GM19351 (cell line): ENCODE results near the gene LHX1.

Experiments
- ATAC-seq: cut with Tn5 transposase; IDR thresholded peaks from one replicate; pipeline ENCODE4 v1.9.1; 2021; ENCODE audit warnings: mild to moderate bottlenecking, moderate library complexity; ENCODE audit not compliant: unreplicated experiment

LHX1 gene

DNA sequence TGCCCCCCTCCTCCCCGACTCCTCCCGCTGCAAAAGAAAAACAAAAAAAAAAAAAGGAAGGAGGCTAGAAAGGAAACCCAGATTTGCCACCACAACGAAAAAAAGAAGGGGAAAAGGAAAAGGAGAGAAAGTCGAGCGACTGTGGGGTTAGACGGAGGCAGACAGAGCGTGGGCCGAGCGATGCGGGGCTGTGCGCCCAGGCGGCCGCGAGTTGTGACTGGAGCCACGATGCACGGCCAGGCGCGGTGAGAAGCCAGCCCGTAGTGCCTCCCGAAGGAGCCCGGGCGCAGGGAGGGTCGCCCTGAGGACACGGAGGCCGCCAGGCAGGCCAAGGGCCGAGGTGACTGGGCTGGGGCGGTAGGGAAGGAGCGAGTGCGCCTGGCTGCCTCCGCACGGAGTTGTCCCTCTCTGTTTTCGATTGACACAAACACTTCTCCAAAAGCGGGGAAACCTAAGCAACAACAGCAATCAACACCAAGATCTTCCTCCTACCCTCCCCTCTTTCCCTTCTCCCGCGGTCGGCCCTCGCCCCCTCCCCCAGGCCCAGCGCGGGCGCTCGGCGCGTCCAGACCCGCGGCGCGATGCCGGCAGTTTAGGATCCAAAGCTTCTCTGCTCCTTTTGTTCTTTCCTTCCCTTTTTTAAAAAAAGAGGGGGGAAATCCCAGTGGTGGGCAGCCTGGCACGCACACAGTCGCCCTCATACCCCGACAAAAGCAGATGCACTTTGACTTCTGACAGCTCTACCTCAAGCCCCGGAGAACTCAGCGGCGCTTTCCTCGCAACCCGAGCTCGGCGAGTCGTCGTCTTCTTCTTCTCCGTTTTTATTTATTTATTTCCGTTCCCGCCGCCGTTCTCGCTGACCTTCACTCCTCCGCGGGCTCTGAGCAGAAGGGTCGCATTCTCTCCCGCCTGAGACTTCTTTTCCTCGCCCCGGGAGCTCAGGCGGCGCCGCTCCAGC is at the start of gene LHX1:
Gene LHX1 (plus strand): TSS at position 475 of the 958 bp plus-strand sequence. CDS start 723 bp downstream, outside the sequence.
- no peak for ATAC-seq

DNA sequence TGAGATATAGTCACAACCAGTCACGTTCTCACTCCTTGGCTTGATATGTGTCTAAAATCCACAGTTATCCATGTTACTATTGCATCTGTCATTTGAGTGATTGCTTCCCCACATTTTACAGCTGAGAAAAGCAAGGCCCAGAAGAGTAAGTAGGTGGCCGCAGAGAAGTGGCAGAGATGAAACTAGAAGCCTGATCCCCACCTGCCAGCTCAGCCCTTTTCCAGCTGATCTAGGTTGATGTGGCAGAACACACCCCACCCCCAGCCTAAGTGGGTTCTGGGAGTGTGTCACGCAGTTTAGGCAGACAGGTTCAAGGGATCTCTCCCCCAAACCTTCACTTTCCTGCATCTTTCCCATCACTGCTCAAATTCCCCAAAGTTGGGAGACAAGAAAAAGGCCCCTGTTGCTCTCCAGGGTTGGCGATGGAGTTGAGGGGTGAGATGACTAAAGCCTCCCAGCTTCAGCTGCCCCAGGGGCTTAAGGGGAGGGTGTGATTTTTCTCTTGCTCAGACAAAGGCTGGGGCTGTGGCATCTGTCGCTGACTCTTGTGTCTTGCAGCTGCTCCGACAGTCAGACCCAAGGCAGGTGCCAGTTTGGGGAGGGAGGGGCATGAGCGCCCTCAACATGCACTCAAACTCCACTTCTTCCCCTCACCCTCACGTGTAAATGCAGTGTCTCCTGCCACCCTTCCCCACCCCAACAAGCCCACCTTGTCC is 48.9 kb upstream of the LHX1 start:
- ATAC-seq, result no peak

DNA sequence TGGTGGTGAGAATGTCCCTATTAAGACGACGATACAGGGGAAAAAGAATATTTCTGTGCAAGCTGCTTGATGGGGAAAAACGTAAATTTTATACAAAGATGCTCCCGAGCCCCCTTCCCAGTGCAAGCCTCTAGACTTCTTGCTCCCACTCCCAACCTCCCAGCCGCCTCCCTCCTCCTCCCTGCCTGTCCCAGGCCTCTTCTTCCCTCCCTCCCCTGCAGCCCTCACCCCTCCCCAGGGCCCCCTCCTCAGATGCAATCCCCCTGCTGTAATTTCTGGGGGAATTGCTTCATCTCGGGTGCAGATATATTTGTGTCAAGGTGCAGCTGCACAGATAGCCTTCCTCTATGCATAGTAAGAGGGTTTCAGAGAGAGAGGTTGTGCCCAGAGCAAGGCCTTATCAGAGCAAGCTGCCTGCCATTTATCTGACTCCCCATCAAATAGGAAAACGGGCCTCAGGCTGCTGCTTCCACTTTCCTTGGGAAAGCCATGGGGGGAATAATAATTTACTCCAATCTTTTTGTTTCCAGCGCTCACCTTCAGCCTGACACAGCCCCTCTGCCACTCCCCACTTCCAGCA is 47.4 kb upstream of the LHX1 start:
- ATAC-seq, result no peak

- ATAC-seq, result no peak
Measured at GRCh38 chr17:36890398-36891168, 46.7 kb upstream of the LHX1 start.

DNA sequence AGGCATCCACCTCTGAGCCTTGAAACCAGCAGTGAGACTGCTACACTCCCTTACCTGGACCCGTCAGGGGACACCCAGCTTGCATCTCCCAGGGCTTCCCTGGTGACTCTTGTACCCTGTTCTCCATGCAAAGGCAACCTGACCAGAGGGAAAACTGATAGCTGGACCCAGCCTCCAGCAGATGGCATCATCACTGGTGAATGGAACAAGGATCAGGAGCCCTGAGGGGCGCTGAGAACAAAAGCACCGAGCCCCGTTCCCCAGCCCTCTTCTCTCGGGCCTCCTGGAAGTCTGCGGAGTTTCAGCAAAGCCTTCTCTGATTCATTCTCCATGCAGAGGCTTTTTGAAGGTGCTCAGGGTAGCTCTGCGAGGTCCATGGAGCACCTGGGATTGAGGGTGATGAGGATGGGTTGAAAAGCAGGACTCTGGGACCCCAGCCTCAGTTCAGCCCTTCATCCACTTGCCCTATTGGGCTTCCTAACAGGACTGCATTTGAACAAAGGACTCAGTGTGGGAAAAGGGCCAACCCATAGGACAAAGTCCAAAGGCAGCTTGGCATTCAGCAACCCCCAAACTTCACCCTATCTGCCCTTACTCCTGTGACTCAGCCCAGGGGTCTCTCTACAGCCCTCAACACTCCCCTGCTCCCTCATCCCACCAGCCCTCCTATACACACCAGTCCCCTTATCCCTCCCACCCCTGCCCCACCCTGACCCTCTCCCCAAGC is 45.0 kb upstream of the LHX1 start:
- no peak for ATAC-seq

GRCh38 chr17:36894177-36894576 is 43.1 kb upstream of the LHX1 start:
- no peak for ATAC-seq

- no peak for ATAC-seq
Measured at GRCh38 chr17:36894925-36895324, 42.4 kb upstream of the LHX1 start.

- no peak for ATAC-seq
Measured at GRCh38 chr17:36899250-36900159, 37.8 kb upstream of the LHX1 start.

GRCh38 chr17:36900160-36900512 is 37.1 kb upstream of the LHX1 start:
- ATAC-seq, result no peak

GRCh38 chr17:36901506-36901905 is 35.8 kb upstream of the LHX1 start:
- no peak for ATAC-seq

DNA sequence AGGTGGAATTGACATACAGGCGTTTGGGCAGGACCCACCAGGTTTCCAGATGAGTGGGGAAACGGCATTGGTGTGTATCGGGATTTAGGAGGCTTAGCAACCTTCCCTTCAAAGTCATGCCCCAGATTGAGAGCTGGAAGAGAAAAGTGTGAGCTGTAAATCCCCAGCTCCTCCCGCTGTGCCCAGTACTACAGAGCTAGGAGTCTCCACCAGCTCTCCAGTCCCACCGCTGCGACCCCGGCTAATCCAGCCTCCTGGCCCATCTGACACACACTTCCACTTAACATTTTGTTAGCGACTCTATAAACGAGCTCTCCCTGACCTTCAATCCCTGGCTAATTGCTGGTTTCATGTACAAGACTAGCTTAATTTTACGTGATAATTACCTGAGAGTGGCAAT is 29.9 kb upstream of the LHX1 start:
- ATAC-seq, result no peak

- ATAC-seq, result no peak
Measured at GRCh38 chr17:36910513-36910912, 26.8 kb upstream of the LHX1 start.

- no peak for ATAC-seq
Measured at GRCh38 chr17:36911001-36911400, 26.3 kb upstream of the LHX1 start.

- no peak for ATAC-seq
Measured at GRCh38 chr17:36913132-36913531, 24.1 kb upstream of the LHX1 start.

DNA sequence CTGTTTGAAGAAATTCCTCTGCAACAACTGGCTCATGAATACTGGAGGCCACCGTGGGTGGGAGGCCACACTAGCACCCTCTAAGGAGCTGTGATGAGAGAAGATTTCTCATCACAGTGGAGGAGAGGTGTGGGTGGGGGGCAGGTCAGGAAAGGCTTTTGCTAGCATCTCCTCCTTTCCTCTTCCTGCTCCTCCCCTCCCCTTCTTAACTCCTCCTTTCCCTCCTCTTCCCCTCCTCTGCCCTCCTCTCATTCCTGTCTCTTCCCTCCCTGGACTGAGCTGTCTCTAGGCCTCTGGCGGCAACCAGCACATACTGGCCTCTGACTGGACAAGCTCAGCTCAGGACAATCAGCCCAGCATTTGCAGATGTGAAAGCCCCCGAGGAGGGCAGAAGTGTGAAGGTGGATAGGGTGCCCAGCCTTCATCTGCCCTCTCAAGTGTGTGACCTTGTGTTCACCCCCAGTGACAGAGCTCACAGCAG is 19.0 kb upstream of the LHX1 start:
- ATAC-seq, result no peak

- no peak for ATAC-seq
Measured at GRCh38 chr17:36919407-36919968, 17.8 kb upstream of the LHX1 start.

GRCh38 chr17:36920032-36921005 is 17.0 kb upstream of the LHX1 start:
- no peak for ATAC-seq
